Suprapubic skin (tissue), 4 donors: ENCODE measurements around the gene CYP2C18. TPM values are rescaled to one million over a fixed set of nuclear protein-coding genes. Genes with fewer than 3 reads are reported as not detected.
"Not testable (repeated sequence)": the region's sequence is repeated elsewhere in the genome, so short reads cannot be mapped to it uniquely, and the experiment has no call there.

Experiments used
- DNase-seq, 2 donors: peaks; one replicate each; pipeline ENCODE4 v3.0.0-alpha.2; 2019; ENCODE audit warnings: low spot score in 2 of 2
- H3K27ac ChIP-seq: fragments of 200-600 bp; sonication (generic); one replicate; pipeline ENCODE4 v1.5.1; 2019
- H3K27me3 ChIP-seq: fragments of 200-600 bp; sonication (generic); one replicate; pipeline ENCODE4 v1.5.1; 2019
- H3K36me3 ChIP-seq: fragments of 200-600 bp; sonication (generic); one replicate; pipeline ENCODE4 v1.5.1; 2019
- H3K4me1 ChIP-seq: fragments of 200-600 bp; sonication (generic); one replicate; pipeline ENCODE4 v1.5.1; 2019
- H3K4me3 ChIP-seq: fragments of 200-600 bp; sonication (generic); one replicate; pipeline ENCODE4 v1.5.1; 2019; ENCODE audit warnings: mild to moderate bottlenecking
- H3K9me3 ChIP-seq: fragments of 200-600 bp; sonication (generic); one replicate; pipeline ENCODE4 v1.5.1; 2019
- CTCF ChIP-seq, 2 donors: fragments of 200-600 bp in 1 of 2; fragments of 450-650 bp in 1 of 2; sonication (generic) in 1 of 2; IDR thresholded peaks; one replicate each; pipeline ENCODE4 v1.5.1; 2016 to 2019; ENCODE audit warnings: antibody characterized with exemption in 2 of 2, mild to moderate bottlenecking in 1 of 2, moderate library complexity in 1 of 2
- EP300 ChIP-seq: sonication (generic); formaldehyde crosslinking; IDR thresholded peaks from one replicate; pipeline ENCODE4 v1.6.1; 2017; ENCODE audit warnings: antibody characterized with exemption
- POLR2A ChIP-seq, 2 donors: fragments of 450-650 bp; IDR thresholded peaks; one replicate each; pipeline ENCODE4 v1.6.1; 2017; ENCODE audit warnings: antibody characterized with exemption in 2 of 2, mild to moderate bottlenecking in 2 of 2, moderate library complexity in 2 of 2
- POLR2AphosphoS5 ChIP-seq, 3 donors: sonication (generic); formaldehyde crosslinking; IDR thresholded peaks; one replicate each; pipeline ENCODE4 v1.6.1; 2017; ENCODE audit warnings: antibody characterized with exemption in 3 of 3
- WGBS: methylation state at CpG from one replicate; pipeline ENCODE4 v1.1.5; 2018; 5-methylcytosine and 5-hydroxymethylcytosine counted together
- total RNA-seq, 4 donors: library from RNA; depleted of rRNA; stranded (reverse); fragments of >200 nt; gene quantifications; one replicate each; pipeline ENCODE4 v1.1.0, GENCODE V29; 2016

The CYP2C18 gene
- total RNA-seq, 4 donors from 2014 or later = 6.4 to 15.2 (median 11.1) TPM

DNA sequence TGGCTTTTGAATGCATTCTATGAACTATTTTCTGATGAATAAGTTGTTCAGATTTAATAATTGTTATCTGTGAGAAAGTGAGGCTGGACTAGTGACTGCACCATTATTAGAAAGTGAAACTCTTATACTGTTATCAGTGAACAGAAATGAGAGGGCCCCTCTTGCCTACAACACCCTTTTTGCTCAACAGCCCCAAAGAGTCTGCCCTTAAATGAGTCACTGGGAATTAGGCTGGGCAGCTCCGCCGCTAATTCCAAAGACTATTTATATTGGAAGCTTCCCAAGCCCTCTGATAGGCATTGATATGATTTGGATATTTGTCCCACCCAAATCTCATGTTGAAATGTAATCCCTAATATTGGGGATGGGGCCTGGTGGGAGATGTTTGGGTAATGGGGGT is 7.0 kb upstream of the CYP2C18 start:
- H3K9me3 ChIP-seq = no peaks in the 10 kb centered on the region
- no peak for DNase-seq
- H3K27ac ChIP-seq = no peak overlapping the region
- H3K27me3 ChIP-seq = no peaks in the 10 kb centered on the region
- H3K36me3 ChIP-seq = no peaks in the 10 kb centered on the region
- TF ChIP-seq POLR2A (IDR thresholded peaks at IDR 0.05) = no peak
- no peaks in the 10 kb centered on the region for H3K4me1 ChIP-seq
- 82% methylated on average over 2 of the region's 2 CpGs for WGBS
- no peak overlapping the region for H3K4me3 ChIP-seq

DNA sequence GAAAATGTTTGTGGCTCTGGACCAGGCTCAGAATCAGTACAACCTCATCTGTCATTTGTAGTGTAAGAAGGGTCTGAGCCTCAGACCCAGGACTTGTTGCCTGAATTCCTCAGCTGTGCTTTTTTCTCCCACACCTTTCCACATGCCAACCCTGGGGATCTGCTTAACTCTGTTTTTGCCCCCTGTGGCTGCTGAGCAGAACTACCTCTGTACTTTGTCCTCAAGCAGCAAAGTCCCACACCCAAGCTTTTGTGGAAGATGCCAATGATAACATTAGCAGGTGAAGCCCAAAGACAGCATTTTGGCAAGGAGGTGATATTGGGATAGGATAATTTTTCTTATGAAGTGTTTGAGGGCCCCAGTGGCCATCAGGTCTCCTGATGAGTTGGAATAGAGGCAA is 5.8 kb upstream of the CYP2C18 start:
- no peak for TF ChIP-seq EP300
- TF ChIP-seq POLR2AphosphoS5 (IDR thresholded peaks at IDR 0.05) = no peak
- no peak for TF ChIP-seq CTCF (IDR thresholded peaks at IDR 0.05)

DNA sequence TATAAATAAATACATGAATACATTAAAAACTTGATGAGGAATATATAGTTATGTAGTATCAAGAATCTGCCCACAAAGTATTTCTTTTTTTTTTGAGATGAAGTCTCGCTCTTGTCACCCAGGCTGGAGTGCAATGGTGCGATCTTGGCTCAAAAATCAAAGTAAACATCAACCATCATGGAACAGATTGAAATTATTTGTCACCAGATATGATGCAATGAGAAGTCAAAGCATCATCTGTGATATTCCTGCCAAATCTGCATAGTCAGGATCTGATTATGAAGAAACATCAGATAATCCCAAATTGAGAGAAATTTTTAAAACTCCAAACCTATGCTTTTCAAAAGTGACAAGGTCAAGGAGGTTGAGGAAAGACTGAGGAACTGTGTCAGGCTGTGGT is 5.1 kb upstream of the CYP2C18 start:
- Histone ChIP-seq H3K9me3 (no peaks in the 10 kb centered on the region), H3K27me3 (no peaks in the 10 kb centered on the region), H3K36me3 (no peaks in the 10 kb centered on the region), H3K27ac (no peak overlapping the region), H3K4me1 (no peaks in the 10 kb centered on the region), H3K4me3 (no peak overlapping the region)
- no peak for TF ChIP-seq POLR2A (IDR thresholded peaks at IDR 0.05)
- TF ChIP-seq EP300 = no peak
- no peak for TF ChIP-seq CTCF (IDR thresholded peaks at IDR 0.05)
- 83% methylated on average over 2 of the region's 2 CpGs for WGBS
- no peak for DNase-seq

More for the DNA sequence above, 5.8 kb upstream of the CYP2C18 start:
- H3K4me1 ChIP-seq = no peaks in the 10 kb centered on the region
- no peak overlapping the region for H3K27ac ChIP-seq
- no peaks in the 10 kb centered on the region for H3K9me3 ChIP-seq
- no peak overlapping the region for H3K4me3 ChIP-seq
- no peaks in the 10 kb centered on the region for H3K36me3 ChIP-seq
- DNase-seq = no peak
- H3K27me3 ChIP-seq = no peaks in the 10 kb centered on the region

- WGBS = 36% methylated on average over 1 of the region's 1 CpG
- H3K4me1 ChIP-seq = no peaks in the 10 kb centered on the region
- H3K4me3 ChIP-seq = no peak overlapping the region
- DNase-seq = no peak
- no peak overlapping the region for H3K27ac ChIP-seq
- H3K36me3 ChIP-seq = no peaks in the 10 kb centered on the region
- H3K9me3 ChIP-seq = no peaks in the 10 kb centered on the region
- TF ChIP-seq POLR2AphosphoS5 (IDR thresholded peaks at IDR 0.05) (no peak), CTCF (IDR thresholded peaks at IDR 0.05) (no peak), EP300 (no peak), POLR2A (IDR thresholded peaks at IDR 0.05) (no peak)
- no peaks in the 10 kb centered on the region for H3K27me3 ChIP-seq
Measured at GRCh38 chr10:94680544-94680943, 3.0 kb upstream of the CYP2C18 start.

- H3K9me3 ChIP-seq, H3K27me3 ChIP-seq, H3K36me3 ChIP-seq, H3K4me1 ChIP-seq, H3K4me3 ChIP-seq, DNase-seq, H3K27ac ChIP-seq: not testable (repeated sequence)
- WGBS = 51% methylated on average over 4 of the region's 4 CpGs
Measured at GRCh38 chr10:94682636-94683035, 893 bp upstream of the CYP2C18 start.

DNA sequence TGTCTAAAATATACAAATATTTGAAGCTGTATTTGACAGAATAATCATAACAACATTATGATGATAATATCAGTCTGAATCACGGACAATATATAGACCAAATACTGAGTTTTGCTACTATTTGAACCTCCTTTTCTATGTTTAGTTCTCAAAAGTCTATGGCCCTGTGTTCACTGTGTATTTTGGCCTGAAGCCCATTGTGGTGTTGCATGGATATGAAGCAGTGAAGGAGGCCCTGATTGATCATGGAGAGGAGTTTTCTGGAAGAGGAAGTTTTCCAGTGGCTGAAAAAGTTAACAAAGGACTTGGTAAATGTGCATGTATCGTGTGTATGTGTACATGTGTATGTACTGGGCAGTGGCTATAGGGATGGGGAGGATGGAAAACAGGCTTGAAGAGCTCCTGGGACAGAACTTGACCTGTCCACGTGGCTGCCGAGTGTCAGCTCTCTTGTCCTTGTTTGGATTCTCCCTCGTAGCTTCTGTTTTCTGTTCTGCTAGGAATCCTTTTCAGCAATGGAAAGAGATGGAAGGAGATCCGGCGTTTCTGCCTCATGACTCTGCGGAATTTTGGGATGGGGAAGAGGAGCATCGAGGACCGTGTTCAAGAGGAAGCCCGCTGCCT is 4.2 kb downstream of the CYP2C18 start:
- no peaks in the 10 kb centered on the region for H3K9me3 ChIP-seq
- H3K36me3 ChIP-seq = no peaks in the 10 kb centered on the region
- no peaks in the 10 kb centered on the region for H3K4me1 ChIP-seq
- no peak overlapping the region for H3K27ac ChIP-seq
- no peak overlapping the region for H3K4me3 ChIP-seq
- TF ChIP-seq POLR2AphosphoS5 (IDR thresholded peaks at IDR 0.05) (no peak), POLR2A (IDR thresholded peaks at IDR 0.05) (no peak), CTCF (IDR thresholded peaks at IDR 0.05) (no peak), EP300 (no peak)
- no peak for DNase-seq
- WGBS = 86% methylated on average over 11 of the region's 11 CpGs
- H3K27me3 ChIP-seq = no peaks in the 10 kb centered on the region
